Loucy (cell line): ENCODE results near the gene GOLGA7B.

Experiments
- EZH2phosphoT487 ChIP-seq: fragments of 200-600 bp; IDR thresholded peaks from 2 replicates; pipeline ENCODE4 v1.6.1; 2018; ENCODE audit warnings: antibody characterized with exemption, mild to moderate bottlenecking, moderate library complexity, borderline replicate concordance
- TF ChIP-seq, protein P1 (sequence below): fragments of 200-600 bp; sonication (generic); conservative IDR thresholded peaks from 2 replicates; pipeline ENCODE4 v1.5.1; 2014; ENCODE audit warnings: mild to moderate bottlenecking, antibody characterized with exemption, low read length

DNA sequence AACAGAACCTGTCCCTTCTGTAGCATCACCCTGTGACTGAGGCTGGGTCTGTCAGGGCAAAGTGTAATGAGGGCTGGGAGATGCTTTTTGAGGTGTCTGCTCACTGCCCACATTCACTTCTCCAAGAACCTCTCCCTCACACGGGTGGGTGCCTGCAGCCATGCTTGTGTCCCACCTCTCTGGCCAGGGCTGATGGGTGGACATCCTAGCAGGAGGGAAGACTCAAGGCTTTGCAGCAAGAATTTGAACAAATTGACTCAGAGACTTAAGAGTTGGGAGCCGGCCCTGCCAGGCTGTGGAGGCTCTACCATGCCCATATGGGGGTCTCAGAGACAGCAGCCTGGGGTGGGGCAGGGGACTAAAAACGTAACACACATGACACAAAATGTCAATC is 33.4 kb downstream of the GOLGA7B start:
- TF ChIP-seq, protein P1, sequence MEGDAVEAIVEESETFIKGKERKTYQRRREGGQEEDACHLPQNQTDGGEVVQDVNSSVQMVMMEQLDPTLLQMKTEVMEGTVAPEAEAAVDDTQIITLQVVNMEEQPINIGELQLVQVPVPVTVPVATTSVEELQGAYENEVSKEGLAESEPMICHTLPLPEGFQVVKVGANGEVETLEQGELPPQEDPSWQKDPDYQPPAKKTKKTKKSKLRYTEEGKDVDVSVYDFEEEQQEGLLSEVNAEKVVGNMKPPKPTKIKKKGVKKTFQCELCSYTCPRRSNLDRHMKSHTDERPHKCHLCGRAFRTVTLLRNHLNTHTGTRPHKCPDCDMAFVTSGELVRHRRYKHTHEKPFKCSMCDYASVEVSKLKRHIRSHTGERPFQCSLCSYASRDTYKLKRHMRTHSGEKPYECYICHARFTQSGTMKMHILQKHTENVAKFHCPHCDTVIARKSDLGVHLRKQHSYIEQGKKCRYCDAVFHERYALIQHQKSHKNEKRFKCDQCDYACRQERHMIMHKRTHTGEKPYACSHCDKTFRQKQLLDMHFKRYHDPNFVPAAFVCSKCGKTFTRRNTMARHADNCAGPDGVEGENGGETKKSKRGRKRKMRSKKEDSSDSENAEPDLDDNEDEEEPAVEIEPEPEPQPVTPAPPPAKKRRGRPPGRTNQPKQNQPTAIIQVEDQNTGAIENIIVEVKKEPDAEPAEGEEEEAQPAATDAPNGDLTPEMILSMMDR, result no peak
- TF ChIP-seq EZH2phosphoT487, result no peak
